NOMO-1 treated with dmso at 0.1 percent for 144 hours (cell line): ENCODE results near the gene KREMEN2.
A peak's percentile ranks its signal among the peaks of the same experiment; 100 is the strongest.

Experiments
- DNase-seq: peaks from one replicate; lab custom pipeline; 2025; ENCODE audit not compliant: unreplicated experiment; lab: John Stamatoyannopoulos, UW

KREMEN2 gene

GRCh38 chr16:2963074-2963722 is 877 bp upstream of the KREMEN2 start:
- no peak for DNase-seq

GRCh38 chr16:2964475-2965336 is 631 bp downstream of the KREMEN2 start:
- peak; percentile 81 for DNase-seq

GRCh38 chr16:2966043-2966807 is 2.1 kb downstream of the KREMEN2 start:
- DNase-seq, result no peak

GRCh38 chr16:2966808-2967191 is 2.7 kb downstream of the KREMEN2 start:
- DNase-seq, result no peak

- no peak for DNase-seq
These were observed 3.1 kb downstream of the KREMEN2 start for GRCh38 chr16:2967211-2967631.

- DNase-seq, result no peak
These were observed 3.7 kb downstream of the KREMEN2 start for GRCh38 chr16:2967721-2968161.

- peak; percentile 61 for DNase-seq
These were observed 4.3 kb downstream of the KREMEN2 start for GRCh38 chr16:2968368-2968737.

- peak; percentile 92 for DNase-seq
These were observed 4.9 kb downstream of the KREMEN2 start, which contains the start of gene PAQR4 for GRCh38 chr16:2968738-2969544. PAQR4 (plus strand) TSS chr16:2969348; CDS start chr16:2969675, 327 bp downstream.

- peak; percentile 45 for DNase-seq
These were observed 5.8 kb downstream of the KREMEN2 start for GRCh38 chr16:2969545-2970521.

GRCh38 chr16:2970563-2970962 is 6.5 kb downstream of the KREMEN2 start:
- DNase-seq, result no peak

GRCh38 chr16:2971134-2971984 is 7.3 kb downstream of the KREMEN2 start:
- DNase-seq, result no peak

- no peak for DNase-seq
These were observed 8.1 kb downstream of the KREMEN2 start for GRCh38 chr16:2971985-2972784.

- no peak for DNase-seq
These were observed 9.0 kb downstream of the KREMEN2 start for GRCh38 chr16:2973093-2973492.

- no peak for DNase-seq
These were observed 9.7 kb downstream of the KREMEN2 start for GRCh38 chr16:2973605-2974318.

- DNase-seq, result no peak
These were observed 10.4 kb downstream of the KREMEN2 start for GRCh38 chr16:2974319-2975056.

- no peak for DNase-seq
These were observed 11.2 kb downstream of the KREMEN2 start for GRCh38 chr16:2975161-2975795.
